ENCODE measurements around the gene LEAP2.

DNA sequence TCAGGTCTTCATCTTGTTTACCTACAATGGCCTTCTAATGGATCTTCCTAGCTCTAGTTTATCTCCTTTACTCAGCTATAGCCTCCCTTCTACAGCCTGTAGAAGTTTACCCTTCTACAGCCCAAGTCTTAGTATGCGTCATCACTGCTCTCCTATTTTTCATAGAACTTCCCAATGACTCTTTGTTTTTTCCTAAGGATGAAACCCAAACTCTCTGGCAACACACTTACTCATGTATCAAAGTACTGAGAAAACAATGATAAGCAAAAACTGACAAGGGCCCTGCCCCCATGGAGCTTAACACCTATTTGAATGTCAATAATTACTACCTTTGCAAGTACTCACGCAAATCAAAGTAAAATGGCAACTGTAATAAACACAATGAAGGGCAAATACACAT lies 33.7 kb downstream of the LEAP2 start:
- TF ChIP-seq, protein P1, sequence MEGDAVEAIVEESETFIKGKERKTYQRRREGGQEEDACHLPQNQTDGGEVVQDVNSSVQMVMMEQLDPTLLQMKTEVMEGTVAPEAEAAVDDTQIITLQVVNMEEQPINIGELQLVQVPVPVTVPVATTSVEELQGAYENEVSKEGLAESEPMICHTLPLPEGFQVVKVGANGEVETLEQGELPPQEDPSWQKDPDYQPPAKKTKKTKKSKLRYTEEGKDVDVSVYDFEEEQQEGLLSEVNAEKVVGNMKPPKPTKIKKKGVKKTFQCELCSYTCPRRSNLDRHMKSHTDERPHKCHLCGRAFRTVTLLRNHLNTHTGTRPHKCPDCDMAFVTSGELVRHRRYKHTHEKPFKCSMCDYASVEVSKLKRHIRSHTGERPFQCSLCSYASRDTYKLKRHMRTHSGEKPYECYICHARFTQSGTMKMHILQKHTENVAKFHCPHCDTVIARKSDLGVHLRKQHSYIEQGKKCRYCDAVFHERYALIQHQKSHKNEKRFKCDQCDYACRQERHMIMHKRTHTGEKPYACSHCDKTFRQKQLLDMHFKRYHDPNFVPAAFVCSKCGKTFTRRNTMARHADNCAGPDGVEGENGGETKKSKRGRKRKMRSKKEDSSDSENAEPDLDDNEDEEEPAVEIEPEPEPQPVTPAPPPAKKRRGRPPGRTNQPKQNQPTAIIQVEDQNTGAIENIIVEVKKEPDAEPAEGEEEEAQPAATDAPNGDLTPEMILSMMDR (IDR thresholded peaks at IDR 0.05; ENCODE audit: low read length), result no peak
- no peak for TF ChIP-seq EZH2 (IDR thresholded peaks at IDR 0.05; ENCODE audit: borderline replicate concordance, low read length)
